Measurements from ENCODE around the gene SCMH1. TPM values are rescaled to one million over a fixed set of nuclear protein-coding genes. Genes with fewer than 3 reads are reported as not detected.

The SCMH1 gene
- total RNA-seq, 1 experiment from 2014 or later: 16.5 TPM

DNA sequence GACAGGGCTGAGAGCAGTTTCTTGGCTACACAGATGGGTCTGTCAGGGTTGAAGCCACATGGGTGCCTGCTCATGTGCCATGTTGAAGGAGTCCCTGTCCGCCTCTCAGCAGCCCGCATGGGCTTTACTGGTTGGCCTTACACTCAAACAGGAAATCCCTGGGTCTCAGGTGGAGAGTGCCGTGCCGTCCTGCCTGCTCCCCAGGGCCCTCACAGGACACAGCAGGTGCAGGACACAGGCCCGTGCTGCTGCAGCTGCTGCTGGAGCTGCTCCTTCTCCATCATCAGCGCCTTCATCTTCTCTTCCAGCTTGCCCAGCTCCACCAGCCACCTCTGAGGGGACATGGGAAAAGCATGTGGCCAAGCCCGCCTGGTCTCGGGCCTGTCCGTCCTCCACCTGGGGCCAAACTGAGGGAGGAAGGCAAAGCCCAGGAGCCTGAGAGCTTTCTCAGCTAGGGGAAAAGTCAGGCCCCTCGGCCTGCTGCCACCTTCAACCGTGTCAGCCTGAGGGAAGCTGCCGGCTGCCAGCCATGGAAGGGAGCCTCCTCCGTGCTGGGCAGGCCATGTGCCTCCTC, 226.1 kb downstream of the SCMH1 start:
- H3K4me1 ChIP-seq (ENCODE audit: insufficient read depth, low read length): no peaks in the 10 kb centered on the region
- Mint-ChIP-seq H3K27ac (no peak overlapping the region; a peak in 1 of 7 replicates), H3K36me3 (ENCODE audit: insufficient read depth in 1 of 3, low read depth in 3 of 3) (peaks cover 29 to 73% (median 67%) of the 10 kb centered on the region in 3 experiments; a peak in 6 of 7 replicates), H3K9me3 (no peaks in the 10 kb centered on the region), H3K27me3 (ENCODE audit: low read depth) (no peaks in the 10 kb centered on the region), H3K4me1 (peaks cover 2 to 4% of the 10 kb centered on the region in 2 experiments; a peak in 2 of 4 replicates), H3K4me3 (no peak overlapping the region)
- no peak overlapping the region for H3K56ac ChIP-seq (ENCODE audit: insufficient read length, low read depth, low read length)
- H4K8ac ChIP-seq (replicated peaks; ENCODE audit: insufficient read length, low read depth, low read length): no peak overlapping the region
- H3K18ac ChIP-seq (ENCODE audit: insufficient read length, low read depth, low read length): no peak overlapping the region
- H2BK120ac ChIP-seq (ENCODE audit: low read depth, low read length, poor library complexity, severe bottlenecking): no peak overlapping the region
- H3K9ac ChIP-seq (ENCODE audit: extremely low read depth, insufficient read length, low read length): no peak overlapping the region
- no peaks in the 10 kb centered on the region for H3K9me3 ChIP-seq (ENCODE audit: control insufficient read depth, low read depth, low read length)
- H2BK12ac ChIP-seq (ENCODE audit: insufficient read length, low read depth, low read length): no peak overlapping the region
- TF ChIP-seq, protein P1, sequence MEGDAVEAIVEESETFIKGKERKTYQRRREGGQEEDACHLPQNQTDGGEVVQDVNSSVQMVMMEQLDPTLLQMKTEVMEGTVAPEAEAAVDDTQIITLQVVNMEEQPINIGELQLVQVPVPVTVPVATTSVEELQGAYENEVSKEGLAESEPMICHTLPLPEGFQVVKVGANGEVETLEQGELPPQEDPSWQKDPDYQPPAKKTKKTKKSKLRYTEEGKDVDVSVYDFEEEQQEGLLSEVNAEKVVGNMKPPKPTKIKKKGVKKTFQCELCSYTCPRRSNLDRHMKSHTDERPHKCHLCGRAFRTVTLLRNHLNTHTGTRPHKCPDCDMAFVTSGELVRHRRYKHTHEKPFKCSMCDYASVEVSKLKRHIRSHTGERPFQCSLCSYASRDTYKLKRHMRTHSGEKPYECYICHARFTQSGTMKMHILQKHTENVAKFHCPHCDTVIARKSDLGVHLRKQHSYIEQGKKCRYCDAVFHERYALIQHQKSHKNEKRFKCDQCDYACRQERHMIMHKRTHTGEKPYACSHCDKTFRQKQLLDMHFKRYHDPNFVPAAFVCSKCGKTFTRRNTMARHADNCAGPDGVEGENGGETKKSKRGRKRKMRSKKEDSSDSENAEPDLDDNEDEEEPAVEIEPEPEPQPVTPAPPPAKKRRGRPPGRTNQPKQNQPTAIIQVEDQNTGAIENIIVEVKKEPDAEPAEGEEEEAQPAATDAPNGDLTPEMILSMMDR (conservative IDR thresholded peaks at IDR 0.05): no peak
- H3K23me2 ChIP-seq (ENCODE audit: insufficient read length, low read depth, low read length, poor library complexity, severe bottlenecking): no peaks in the 10 kb centered on the region
- no peak overlapping the region for H2AK5ac ChIP-seq (ENCODE audit: insufficient read length, low read length)
- H3K4ac ChIP-seq (ENCODE audit: low read depth, low read length): no peak overlapping the region
- no peak overlapping the region for H4K91ac ChIP-seq (ENCODE audit: insufficient read length, low read depth, low read length)
- H3K79me1 ChIP-seq (ENCODE audit: insufficient read depth, low read depth, low read length, poor library complexity, severe bottlenecking): no peaks in the 10 kb centered on the region
- no peak overlapping the region for H2BK5ac ChIP-seq (ENCODE audit: insufficient read length, low read length)
- H3K27me3 ChIP-seq (ENCODE audit: insufficient read depth, low read length): no peaks in the 10 kb centered on the region
- no peak overlapping the region for H3K27ac ChIP-seq (ENCODE audit: insufficient read length, low read depth, low read length)
- no peak overlapping the region for H3K4me2 ChIP-seq (ENCODE audit: insufficient read depth, insufficient read length, low read length)
- H4K20me1 ChIP-seq (ENCODE audit: control insufficient read depth, insufficient read depth, insufficient read length): no peaks in the 10 kb centered on the region
- H3K79me2 ChIP-seq (ENCODE audit: insufficient read depth, low read length): no peaks in the 10 kb centered on the region
- no peak overlapping the region for H3K23ac ChIP-seq (ENCODE audit: insufficient read length, low read depth, low read length)
- no peak overlapping the region for H2BK20ac ChIP-seq (ENCODE audit: low read depth, low read length, poor library complexity, severe bottlenecking)
- no peak for DNase-seq
- no peak overlapping the region for H4K5ac ChIP-seq (ENCODE audit: insufficient read length, low read depth, low read length)
- no peak overlapping the region for H2AFZ ChIP-seq (ENCODE audit: low read length)
- no peak overlapping the region for H2BK15ac ChIP-seq (ENCODE audit: low read depth, low read length)
- no peak overlapping the region for H3T11ph ChIP-seq (ENCODE audit: low read length)
- H3K14ac ChIP-seq (ENCODE audit: insufficient read depth, low read length): no peak overlapping the region
- WGBS (ENCODE audit: extremely low coverage, insufficient read length, low lambda C conversion rate): no CpG with 5 or more reads among the region's 13 CpGs

Data from H9 (cell line).